NCI-H2171 (cell line): Measurements from ENCODE around the gene ANKRD36B.
"Not testable (repeated sequence)": the region's sequence is repeated elsewhere in the genome, so short reads cannot be mapped to it uniquely, and the experiment has no call there.

Source experiments
- DNase-seq: peaks from one replicate; lab custom pipeline; 2025; lab: John Stamatoyannopoulos, UW

The ANKRD36B gene

GRCh38 chr2:97589598-97590510 lies at the start of gene ANKRD36B:
TSS of gene ANKRD36B (minus strand) at chr2:97589877. CDS start at chr2:97589685, 192 bp downstream.
- DNase-seq, result not testable (repeated sequence)

- not testable (repeated sequence) for DNase-seq
Observed at GRCh38 chr2:97626049-97626430, 36.4 kb upstream of the ANKRD36B start.

- DNase-seq, result not testable (repeated sequence)
Observed at GRCh38 chr2:97625354-97626048, 35.8 kb upstream of the ANKRD36B start.

- not testable (repeated sequence) for DNase-seq
Observed at GRCh38 chr2:97622976-97623375, 33.3 kb upstream of the ANKRD36B start.

GRCh38 chr2:97620492-97620891 lies 30.8 kb upstream of the ANKRD36B start:
- not testable (repeated sequence) for DNase-seq

- not testable (repeated sequence) for DNase-seq
Observed at GRCh38 chr2:97618939-97619827, 29.5 kb upstream of the ANKRD36B start.

GRCh38 chr2:97617911-97618310 lies 28.2 kb upstream of the ANKRD36B start:
- DNase-seq, result no peak

- not testable (repeated sequence) for DNase-seq
Observed at GRCh38 chr2:97615746-97616145, 26.1 kb upstream of the ANKRD36B start.

- not testable (repeated sequence) for DNase-seq
Observed at GRCh38 chr2:97611895-97612294, 22.2 kb upstream of the ANKRD36B start.

GRCh38 chr2:97608745-97609144 lies 19.1 kb upstream of the ANKRD36B start:
- not testable (repeated sequence) for DNase-seq

GRCh38 chr2:97605524-97606339 lies 16.1 kb upstream of the ANKRD36B start:
- not testable (repeated sequence) for DNase-seq

GRCh38 chr2:97605109-97605508 lies 15.4 kb upstream of the ANKRD36B start:
- DNase-seq, result not testable (repeated sequence)

GRCh38 chr2:97601537-97601936 lies 11.9 kb upstream of the ANKRD36B start:
- DNase-seq, result not testable (repeated sequence)

- DNase-seq, result not testable (repeated sequence)
Observed at GRCh38 chr2:97596180-97596579, 6.5 kb upstream of the ANKRD36B start.

GRCh38 chr2:97593520-97593919 lies 3.8 kb upstream of the ANKRD36B start:
- DNase-seq, result not testable (repeated sequence)

GRCh38 chr2:97590515-97591394 lies 1.1 kb upstream of the ANKRD36B start:
- not testable (repeated sequence) for DNase-seq

GRCh38 chr2:97589257-97589597 lies 450 bp downstream of the ANKRD36B start:
- not testable (repeated sequence) for DNase-seq

- DNase-seq, result not testable (repeated sequence)
Observed at GRCh38 chr2:97565674-97566073, 24.0 kb downstream of the ANKRD36B start.

GRCh38 chr2:97552406-97552805 lies 37.3 kb downstream of the ANKRD36B start:
- DNase-seq, result not testable (repeated sequence)

GRCh38 chr2:97550498-97550897 lies 39.2 kb downstream of the ANKRD36B start:
- not testable (repeated sequence) for DNase-seq
